Frontal cortex (tissue), 4 donors: ENCODE data around the gene RALA. TPM values are rescaled to one million over a fixed set of nuclear protein-coding genes. Genes with fewer than 3 reads are reported as not detected.

ENCODE experiments used
- DNase-seq, 2 donors: peaks; one replicate each; pipeline ENCODE4 v3.0.0; 2012; ENCODE audit warnings: low spot score in 2 of 2
- FAIRE-seq: peaks from 2 replicates; lab custom pipeline; 2012; peaks lifted over from hg19 to GRCh38; lab: Jason Lieb, UNC
- total RNA-seq: library from RNA; depleted of rRNA; stranded (reverse); fragments of >200 nt; gene quantifications from one replicate; pipeline ENCODE4 v1.2.3, GENCODE V29; 2014
- donor health status: control.
- donor health status: control.
- donor health status: control.

RALA gene, protein sequence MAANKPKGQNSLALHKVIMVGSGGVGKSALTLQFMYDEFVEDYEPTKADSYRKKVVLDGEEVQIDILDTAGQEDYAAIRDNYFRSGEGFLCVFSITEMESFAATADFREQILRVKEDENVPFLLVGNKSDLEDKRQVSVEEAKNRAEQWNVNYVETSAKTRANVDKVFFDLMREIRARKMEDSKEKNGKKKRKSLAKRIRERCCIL
- 35.5 TPM for total RNA-seq

DNA sequence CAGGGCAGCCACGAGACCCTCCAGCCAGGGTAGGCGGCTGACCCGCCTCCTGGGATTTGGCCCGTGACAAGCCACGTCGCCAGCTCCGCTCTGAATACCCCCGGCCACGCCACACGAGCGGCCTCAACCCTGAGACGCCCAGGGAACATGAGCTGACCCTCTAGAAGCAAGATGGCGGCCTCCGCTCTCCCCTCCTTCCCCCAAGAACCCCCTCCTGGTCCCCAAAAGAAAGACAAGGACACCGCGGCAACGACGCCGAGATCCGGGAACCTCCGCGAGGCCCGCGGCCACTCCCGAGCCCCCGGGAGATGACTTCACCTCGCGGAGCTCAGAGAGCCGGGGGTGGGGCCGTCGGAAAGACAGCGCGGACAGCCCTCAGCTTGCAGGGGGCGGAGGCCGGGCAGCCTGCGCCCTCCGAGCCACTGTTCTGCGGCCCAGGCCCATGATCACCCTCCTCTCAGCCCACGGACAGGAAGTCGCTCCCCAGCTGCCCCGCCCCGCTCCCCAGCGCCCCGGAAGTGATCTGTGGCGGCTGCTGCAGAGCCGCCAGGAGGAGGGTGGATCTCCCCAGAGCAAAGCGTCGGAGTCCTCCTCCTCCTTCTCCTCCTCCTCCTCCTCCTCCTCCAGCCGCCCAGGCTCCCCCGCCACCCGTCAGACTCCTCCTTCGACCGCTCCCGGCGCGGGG lies at the start of gene RALA:
TSS of gene RALA (plus strand) at position 526 of the 685 bp plus-strand sequence. CDS start 63,096 bp downstream, outside the sequence.
- DNase-seq: peak; percentile 93 to 94

GRCh38 chr7:39574673-39575349 lies 48.6 kb upstream of the RALA start:
- FAIRE-seq (no peak), DNase-seq (no peak)

More for the DNA sequence above, at the start of gene RALA:
- FAIRE-seq: no peak

DNA sequence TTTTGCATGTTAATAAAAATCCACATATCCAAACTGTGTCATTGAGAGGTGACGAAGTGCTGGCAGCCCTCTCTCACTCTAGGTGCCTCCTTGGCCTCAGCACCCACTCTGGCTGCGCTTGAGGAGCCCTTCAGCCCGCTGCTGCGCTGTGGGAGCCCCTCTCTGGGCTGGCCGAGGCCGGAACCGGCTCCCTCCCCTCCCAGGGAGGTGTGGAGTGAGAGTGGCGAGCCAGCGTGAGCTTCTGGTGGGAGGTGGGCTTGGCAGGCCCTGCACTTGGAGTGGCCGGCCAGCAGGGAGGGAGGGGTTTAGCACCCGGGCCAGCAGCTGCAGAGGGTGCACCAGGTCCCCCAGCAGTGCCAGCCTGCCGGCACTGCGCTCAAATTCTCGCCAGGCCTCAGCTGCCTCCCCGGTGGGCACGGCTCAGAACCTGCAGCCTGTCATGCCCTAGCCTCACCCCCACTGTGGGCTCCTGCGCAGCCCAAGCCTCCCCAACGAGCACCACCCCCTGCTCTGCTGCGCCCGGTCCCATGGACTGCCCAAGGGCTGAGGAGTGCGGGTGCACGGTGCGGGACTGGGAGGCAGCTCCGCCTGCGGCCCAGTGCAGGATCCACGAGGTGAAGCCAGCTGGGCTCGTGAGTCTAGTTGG lies 46.0 kb upstream of the RALA start:
- DNase-seq (no peak), FAIRE-seq (no peak)

GRCh38 chr7:39580149-39580874 lies 43.1 kb upstream of the RALA start:
- DNase-seq (peak; percentile 78 to 83), FAIRE-seq (no peak)

DNA sequence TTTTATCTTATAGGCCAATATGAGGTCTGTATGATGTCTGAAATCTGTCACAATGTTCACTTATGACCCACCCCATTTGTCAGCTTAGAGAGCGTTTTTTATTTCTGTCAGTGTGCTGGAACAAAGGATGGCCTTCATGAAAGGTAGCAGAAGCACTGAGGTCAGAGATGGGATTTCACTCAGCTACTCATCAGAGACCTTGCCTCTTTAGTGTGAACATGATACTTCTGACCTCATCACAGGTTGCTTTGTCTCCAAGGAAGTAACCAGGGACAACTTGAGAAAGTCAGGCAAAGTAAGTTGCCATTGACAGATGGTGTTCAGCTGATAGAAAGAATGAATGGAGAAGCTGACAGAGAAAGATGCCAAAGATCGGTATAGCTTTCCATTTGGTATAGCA lies 40.8 kb upstream of the RALA start:
- no peak for DNase-seq

DNA sequence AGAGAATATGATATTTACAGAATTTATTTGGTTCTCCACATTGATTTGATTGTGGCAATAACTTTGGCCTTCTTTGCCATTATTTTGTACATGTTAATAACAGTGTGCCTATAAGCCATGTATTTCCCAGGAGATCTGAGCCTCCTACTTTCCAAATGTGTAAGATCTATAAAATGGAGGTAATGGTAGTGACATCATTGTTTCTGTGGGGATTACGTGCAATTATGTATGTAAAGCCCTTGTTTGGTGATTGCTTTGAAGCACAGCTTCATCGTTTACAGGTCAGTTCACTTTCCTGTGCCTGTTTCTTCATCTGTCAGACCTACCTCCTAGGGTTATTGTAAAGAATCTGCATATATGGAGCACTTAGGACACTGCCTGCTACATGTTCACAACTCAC lies 39.8 kb upstream of the RALA start:
- DNase-seq: no peak
- FAIRE-seq: no peak

More for the DNA sequence above, 40.8 kb upstream of the RALA start:
- FAIRE-seq: no peak

DNA sequence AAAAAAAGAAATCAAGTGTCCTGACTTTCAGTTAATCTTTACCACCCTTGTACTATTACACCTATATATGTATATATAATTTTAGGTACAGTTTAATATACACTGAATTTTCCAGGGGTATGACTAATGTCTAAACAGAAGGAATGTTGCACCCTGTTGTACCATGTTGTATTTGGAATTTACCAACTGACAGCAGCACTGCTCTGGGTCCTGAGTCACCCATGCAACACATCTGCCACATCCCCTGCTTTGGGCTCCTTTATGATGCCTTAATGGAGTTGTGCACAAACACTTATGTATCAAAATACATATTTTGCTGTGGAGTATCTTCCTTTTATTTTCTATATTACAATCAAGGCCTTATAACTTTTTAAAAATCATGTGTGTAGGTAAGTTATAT lies 36.0 kb upstream of the RALA start:
- FAIRE-seq (no peak), DNase-seq (no peak)

GRCh38 chr7:39588416-39588815 lies 35.0 kb upstream of the RALA start:
- FAIRE-seq: no peak
- no peak for DNase-seq

GRCh38 chr7:39589323-39590111 lies 33.9 kb upstream of the RALA start:
- DNase-seq (no peak), FAIRE-seq (no peak)

DNA sequence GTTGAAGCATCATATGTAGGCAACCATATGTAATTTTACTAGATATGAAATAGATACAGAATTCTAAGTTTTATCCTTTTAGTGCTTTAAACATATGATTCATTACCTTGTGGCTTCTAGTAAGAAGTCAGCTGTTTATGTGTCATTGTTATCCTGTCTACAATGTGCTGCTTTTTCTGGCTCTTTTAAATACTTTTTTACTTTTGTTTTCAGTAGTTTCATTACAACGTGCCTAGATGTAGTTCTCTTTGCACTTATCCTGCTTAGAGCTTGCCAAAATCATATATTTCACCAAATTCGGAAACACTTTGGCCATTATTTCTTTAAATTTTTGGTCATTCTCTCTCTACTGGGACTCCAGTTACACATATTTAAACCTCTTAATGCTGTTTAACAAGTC lies 30.8 kb upstream of the RALA start:
- no peak for FAIRE-seq
- DNase-seq: no peak

DNA sequence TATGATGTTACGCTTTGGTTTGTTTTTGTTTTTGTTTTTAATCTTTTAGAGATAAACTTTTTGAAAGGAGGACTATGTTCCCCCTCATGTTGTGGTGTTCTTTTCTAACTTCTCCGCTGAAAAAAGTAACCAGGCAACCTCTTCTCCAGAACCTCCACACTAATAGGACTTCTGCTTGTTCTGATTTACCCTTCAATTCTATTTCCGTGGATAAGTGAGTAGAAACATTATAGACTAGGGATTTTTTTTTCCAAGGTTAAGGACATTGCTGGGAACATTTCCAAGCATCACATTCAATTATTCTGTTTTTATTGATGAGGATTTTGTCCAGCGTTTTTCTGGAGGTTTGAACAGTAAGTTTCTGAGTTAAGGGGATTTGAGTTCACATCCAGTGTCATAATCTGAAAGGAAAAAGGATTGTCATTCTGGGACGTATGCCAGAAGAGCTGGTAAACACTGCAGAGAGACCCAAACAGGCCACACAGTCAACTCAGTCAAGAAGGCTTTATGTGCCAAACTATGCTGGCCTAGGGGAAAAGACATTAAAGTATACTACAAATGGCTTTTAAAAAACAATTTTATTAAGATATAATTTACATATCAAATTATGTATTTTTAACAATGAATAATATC lies 28.3 kb upstream of the RALA start:
- FAIRE-seq (no peak), DNase-seq (no peak)

- FAIRE-seq (no peak), DNase-seq (no peak)
Observed at GRCh38 chr7:39602351-39602750, 21.0 kb upstream of the RALA start.

DNA sequence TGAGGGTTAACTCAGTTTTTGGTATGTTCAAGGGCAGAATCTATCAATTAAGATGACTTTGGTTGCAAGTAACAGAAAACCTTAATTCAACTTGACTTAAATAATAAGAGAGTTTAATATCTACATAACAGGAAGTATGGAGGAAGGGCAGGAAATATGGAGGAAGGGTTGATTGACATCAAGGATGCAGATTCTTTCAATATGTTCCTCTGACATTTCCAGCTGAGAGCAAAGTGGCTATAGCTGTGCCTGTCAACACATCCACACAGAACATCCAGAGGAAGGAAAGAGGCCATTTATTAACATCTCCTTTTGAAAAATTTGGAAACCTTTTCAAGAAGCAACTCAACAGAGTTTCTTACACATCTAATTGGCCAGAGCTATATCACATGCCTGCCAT lies 19.4 kb upstream of the RALA start:
- DNase-seq: no peak
- no peak for FAIRE-seq

DNA sequence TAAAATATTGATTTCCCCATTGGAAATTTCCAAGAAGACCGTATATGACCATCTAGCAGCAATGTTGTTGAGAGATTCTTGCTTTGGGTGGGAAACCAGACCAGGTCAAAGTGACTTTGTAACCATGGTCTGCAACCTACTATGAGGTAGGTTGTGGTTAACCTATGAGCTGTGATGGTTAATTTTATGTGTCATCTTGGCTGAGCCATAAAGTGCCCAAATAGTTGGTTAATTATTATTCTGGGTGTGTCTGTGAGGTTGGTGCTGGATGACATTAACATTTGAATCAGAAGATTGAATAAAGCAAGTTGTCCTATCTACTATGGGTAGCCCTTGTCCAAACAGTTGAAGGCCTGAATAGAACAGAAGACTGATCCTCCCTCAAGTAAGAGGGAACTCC lies 18.3 kb upstream of the RALA start:
- no peak for FAIRE-seq
- DNase-seq: no peak

- FAIRE-seq: no peak
- no peak for DNase-seq
Observed at GRCh38 chr7:39606352-39606751, 17.0 kb upstream of the RALA start.

DNA sequence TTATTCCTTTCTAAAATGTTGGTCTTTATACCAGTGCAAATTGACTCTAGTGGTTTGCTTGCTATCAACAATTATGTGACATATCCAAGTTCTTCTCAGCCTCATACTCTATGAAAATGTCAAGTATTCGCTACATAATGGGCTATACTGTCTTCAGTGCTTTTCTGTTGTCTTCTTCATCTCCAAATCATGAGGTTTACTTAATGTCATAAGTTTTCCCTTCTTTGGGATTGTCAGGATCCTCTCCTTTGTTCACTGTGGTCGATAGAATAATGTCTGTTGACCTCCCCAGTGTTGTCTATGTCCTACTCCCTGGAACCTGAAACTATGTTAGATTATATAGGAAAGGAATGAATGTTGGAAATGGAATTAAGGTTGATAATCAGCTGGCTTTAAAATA lies 16.4 kb upstream of the RALA start:
- DNase-seq: no peak
- FAIRE-seq: no peak

GRCh38 chr7:39607865-39608264 lies 15.5 kb upstream of the RALA start:
- FAIRE-seq (no peak), DNase-seq (no peak)

- FAIRE-seq: no peak
- no peak for DNase-seq
Observed at GRCh38 chr7:39608278-39608677, 15.1 kb upstream of the RALA start.
